A549 (cell line): ENCODE measurements around the gene PCDHB13.
"Not testable (repeated sequence)": the region's sequence is repeated elsewhere in the genome, so short reads cannot be mapped to it uniquely, and the experiment has no call there.

ENCODE experiments used
- CHD2 ChIP-seq: fragments of 150-350 bp; IDR thresholded peaks from 2 replicates; pipeline ENCODE4 v1.6.1; 2014; ENCODE audit warnings: low read length; ENCODE audit not compliant: partially characterized antibody
- CTCF ChIP-seq: fragments of >200 bp; sonication (Bioruptor Twin); formaldehyde crosslinking; IDR thresholded peaks from 3 replicates; pipeline ENCODE4 v1.5.1; 2016
- KDM1A ChIP-seq: fragments of 200-600 bp; sonication (generic); IDR thresholded peaks from 2 replicates; pipeline ENCODE4 v1.6.1; 2016; ENCODE audit warnings: low read depth, mild to moderate bottlenecking
- MAFK ChIP-seq: fragments of 450-650 bp; IDR thresholded peaks from 2 replicates; pipeline ENCODE4 v1.6.1; 2014; ENCODE audit not compliant: partially characterized antibody
- MAX ChIP-seq: IDR thresholded peaks from 2 replicates; pipeline ENCODE4 v1.6.1; 2012
- MYC ChIP-seq: IDR thresholded peaks from 2 replicates; pipeline ENCODE4 v1.6.1; 2012; ENCODE audit warnings: mild to moderate bottlenecking, inconsistent platforms, low read length, improper control_type of control experiment, borderline replicate concordance
- REST ChIP-seq: fragments of 200-600 bp; sonication (generic); IDR thresholded peaks from 2 replicates; pipeline ENCODE4 v1.6.1; 2016; ENCODE audit warnings: antibody characterized with exemption, mild to moderate bottlenecking, moderate library complexity
- RFX5 ChIP-seq: fragments of 450-650 bp; IDR thresholded peaks from 2 replicates; pipeline ENCODE4 v1.7.1; 2014; ENCODE audit warnings: antibody characterized with exemption, mild to moderate bottlenecking, moderate library complexity
- RNF2 ChIP-seq: fragments of 200-600 bp; sonication (generic); IDR thresholded peaks from 2 replicates; pipeline ENCODE4 v1.6.1; 2016; ENCODE audit warnings: low read depth, mild to moderate bottlenecking, antibody characterized with exemption, moderate library complexity, borderline replicate concordance
- SREBF2 ChIP-seq: fragments of 450-650 bp; IDR thresholded peaks from 2 replicates; pipeline ENCODE4 v1.6.1; 2014; ENCODE audit warnings: mild to moderate bottlenecking, moderate library complexity
- USF2 ChIP-seq: fragments of 450-650 bp; IDR thresholded peaks from 2 replicates; pipeline ENCODE4 v1.6.1; 2014; ENCODE audit warnings: antibody characterized with exemption

- not testable (repeated sequence) for TF ChIP-seq RFX5, CTCF, KDM1A, SREBF2, MAX, RNF2, CHD2, REST, USF2, MYC, MAFK
Observed at GRCh38 chr5:141189131-141189530, 24.6 kb upstream of the PCDHB13 start.
